Stimulated activated CD8-positive, alpha-beta memory T cell treated with anti-CD3 and anti-CD28 coated beads, Interleukin-12 subunit alpha, Interleukin-12 subunit beta, amount 100 ng/mL, for 24 hours (primary cell): ENCODE results near the gene PLIN4.

ENCODE experiments used
- DNase-seq: peaks from one replicate; pipeline ENCODE4 v3.0.0-alpha.2; 2020; ENCODE audit errors: extremely low read depth

The PLIN4 gene

GRCh38 chr19:4507150-4507452 is 11.2 kb downstream of the PLIN4 start:
- DNase-seq: no peak

DNA sequence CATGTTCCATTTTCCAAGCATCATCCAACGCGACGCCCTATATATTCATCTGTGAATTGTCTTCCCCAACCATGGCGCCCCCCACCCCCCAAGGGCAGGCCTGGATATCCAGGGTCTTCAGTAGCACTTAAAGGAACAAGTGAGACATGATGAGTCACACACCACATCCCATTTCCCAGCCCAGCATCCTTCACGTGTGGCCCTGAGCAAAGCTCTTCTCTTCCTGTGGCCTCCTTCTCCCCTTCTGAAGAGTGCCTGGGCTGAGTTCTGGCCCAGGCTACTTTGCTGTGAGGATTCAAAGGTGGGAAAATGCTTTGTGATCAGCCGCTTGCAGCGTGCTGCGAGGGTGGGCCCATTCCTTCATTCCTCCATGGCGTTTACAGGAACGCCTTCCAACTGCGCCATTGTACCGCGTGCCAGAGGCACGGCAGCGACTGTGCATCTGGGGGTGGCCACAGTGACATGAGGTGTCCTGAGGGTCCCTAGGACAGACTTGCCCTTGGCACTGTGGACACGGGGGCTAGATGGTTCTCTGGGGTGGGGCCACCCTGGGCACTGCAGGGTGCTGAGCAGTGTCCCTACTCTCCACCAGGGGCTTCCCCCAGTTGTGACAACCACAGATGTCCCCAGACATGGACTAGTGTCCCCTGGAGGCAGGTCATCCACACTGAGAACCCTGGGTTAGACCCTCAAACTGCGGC is 11.7 kb downstream of the PLIN4 start:
- DNase-seq: no peak

DNA sequence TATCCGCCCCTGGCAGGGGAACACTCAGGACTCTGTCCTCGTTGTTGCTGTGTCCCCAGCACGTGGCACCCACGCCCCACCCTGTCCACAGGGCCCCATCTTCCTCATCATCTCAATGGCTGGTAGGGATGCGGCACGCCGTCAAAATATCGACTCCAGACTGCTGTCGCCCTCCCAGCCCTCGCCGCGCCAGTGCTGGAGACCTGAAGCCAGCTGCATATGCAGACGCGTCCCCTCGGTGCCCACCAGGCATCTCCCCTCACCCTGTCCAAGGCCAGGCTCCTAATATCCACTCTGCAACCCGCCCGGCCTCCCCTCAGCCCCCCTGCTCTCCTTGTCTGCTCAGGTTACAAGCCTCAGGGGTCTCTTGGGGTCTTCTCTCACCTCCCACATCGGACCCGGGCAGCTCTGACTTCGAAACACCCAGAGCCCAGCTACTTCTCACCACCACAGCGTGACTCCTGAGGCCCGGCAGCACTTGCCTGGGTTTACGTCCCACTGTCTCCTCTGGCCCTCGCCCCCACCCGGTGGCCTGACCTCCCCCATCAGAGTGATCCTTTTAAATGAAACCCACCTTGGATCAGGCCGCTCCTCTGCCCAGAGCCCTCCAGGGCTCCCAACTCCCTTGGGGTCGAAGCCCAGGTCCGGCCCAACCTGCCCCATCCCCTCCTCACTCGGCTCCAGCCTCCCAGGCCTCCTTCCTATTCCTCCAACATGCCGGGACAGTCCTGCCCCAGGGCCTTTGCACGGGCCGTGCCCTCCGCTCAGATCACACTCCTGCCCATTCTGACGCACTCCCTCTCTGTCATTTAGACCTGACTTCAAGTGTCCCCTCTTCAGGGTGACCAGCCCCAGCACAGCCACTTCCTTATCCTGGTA is 12.5 kb downstream of the PLIN4 start:
- DNase-seq: no peak

DNA sequence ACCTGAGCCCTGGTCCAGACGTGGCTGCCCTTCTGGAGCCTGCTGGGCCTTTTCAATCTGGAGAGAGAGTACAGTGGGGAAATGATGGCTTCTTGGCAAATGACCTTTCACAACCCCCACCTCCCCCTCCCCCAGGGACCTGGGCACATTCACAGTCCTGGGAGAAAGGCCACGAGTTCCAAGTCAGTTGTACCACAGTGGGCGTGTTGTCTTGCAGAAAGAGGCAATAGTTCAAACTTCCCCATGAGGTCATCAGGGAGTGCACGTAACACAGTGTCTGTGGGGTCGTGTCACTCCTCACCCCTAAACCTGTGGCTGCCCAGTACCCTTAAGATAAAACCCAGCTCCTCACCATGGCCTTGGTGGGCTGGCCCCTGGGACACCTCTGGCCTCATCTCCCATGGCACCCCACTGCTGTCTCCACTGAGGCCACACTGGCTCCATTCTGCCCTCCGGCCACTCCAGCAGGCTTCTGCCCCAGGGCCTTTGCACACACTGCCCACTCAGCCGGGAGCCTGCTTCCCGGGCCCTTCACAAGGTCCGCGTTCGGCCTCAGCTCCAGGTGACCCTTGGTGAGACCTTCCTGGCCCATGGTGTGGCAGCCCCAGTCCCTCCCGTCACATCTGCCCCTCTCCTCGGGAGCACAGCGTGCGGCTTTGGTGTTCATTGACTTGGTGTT is 13.3 kb downstream of the PLIN4 start:
- DNase-seq: no peak

DNA sequence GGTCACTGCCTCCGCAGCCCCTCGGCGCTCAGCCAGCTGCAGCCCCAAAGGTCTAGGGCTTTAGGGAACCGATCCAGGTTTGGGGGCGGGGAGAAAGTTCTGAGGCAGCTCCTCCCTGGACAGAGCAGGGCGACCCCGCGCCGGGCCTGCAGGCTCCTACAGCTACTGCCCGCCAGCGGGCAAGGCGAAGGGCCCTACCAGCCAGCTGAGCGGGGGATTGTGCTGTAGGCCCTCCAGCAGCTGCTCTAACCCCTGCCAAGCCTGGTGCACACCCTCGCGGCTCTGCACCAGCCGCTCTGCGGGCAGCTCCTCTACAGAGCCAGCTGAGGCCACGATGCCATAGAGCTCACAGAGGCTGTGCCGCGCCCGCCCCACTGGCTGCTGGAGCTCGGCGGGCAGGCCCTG is 14.0 kb downstream of the PLIN4 start:
- DNase-seq: no peak

DNA sequence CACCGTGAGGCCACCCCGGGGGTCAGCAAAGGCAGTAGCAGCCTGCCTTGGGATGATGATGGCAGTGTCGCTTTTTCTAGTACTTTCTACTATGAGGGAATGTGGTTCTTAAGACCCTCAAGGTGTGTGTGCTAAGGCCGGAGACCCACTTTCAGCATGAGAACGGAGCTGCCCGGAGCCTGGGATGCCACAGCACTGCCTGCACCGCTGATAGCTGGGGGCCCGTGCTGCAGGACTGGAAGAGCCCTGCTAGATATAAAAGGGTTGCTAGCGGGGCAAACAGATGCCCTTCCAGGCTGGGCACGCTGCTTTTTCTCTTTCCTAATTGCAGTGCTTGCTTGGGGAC is 14.5 kb downstream of the PLIN4 start:
- DNase-seq: no peak

- DNase-seq: no peak
These were observed 15.0 kb downstream of the PLIN4 start for GRCh38 chr19:4503132-4503824.

DNA sequence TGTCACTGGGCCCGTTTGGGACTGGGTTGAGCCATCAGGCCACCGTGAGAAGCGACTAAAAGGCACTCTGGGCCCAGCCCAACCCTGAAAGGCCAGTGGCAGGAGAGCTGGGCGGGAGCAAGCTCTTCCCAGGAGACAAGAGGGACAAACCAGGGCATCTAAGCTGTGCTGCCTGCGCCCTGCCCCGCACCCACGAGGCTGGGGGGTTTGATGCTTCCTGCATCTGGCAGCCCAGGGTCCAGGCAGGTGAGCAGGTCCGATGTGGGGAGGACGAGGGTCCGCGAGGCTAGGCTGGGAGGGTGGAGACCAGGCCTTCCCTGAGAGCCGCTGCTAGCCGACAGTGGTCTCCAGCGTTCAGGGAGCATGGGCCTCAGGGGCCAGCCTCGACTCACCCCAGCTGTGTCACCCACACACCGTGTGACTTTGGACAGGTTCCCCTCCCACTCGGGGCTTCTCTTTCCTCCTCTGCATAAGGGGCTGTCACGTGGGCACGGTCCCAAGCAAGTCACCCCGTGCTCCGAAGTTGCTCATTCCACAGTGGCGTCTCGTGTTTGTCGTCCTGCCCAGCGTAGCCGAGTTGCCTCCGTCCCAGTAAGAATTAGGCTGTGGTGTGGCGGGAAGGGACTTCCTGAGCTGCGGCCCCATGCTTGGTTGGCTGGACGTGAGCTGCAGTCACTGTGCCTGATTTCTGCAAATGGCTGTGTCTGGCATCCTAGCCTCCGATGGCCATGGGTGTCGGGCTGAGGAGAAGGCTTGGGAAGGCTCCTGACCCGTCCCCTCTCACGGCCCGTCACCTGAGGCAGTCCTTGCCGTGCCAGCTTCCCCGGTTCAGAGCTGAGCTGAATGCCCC is 15.8 kb downstream of the PLIN4 start:
- DNase-seq: no peak

DNA sequence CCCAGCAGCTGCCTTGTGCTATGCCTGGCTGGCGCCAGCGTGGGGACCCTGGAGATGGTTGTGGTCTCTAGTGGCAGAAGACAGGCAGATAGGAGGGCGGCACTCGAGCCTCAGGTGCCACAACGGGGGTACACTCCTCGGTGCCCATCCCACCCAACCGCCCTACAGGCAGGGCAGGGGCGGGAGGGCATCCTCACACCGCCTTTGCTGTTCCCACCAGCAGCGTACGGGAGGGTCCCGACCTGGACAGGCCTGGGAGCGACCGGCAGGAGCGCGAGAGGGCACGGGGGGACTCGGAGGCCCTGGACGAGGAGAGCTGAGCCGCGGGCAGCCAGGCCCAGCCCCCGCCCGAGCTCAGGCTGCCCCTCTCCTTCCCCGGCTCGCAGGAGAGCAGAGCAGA is 16.6 kb downstream of the PLIN4 start:
- no peak for DNase-seq

DNA sequence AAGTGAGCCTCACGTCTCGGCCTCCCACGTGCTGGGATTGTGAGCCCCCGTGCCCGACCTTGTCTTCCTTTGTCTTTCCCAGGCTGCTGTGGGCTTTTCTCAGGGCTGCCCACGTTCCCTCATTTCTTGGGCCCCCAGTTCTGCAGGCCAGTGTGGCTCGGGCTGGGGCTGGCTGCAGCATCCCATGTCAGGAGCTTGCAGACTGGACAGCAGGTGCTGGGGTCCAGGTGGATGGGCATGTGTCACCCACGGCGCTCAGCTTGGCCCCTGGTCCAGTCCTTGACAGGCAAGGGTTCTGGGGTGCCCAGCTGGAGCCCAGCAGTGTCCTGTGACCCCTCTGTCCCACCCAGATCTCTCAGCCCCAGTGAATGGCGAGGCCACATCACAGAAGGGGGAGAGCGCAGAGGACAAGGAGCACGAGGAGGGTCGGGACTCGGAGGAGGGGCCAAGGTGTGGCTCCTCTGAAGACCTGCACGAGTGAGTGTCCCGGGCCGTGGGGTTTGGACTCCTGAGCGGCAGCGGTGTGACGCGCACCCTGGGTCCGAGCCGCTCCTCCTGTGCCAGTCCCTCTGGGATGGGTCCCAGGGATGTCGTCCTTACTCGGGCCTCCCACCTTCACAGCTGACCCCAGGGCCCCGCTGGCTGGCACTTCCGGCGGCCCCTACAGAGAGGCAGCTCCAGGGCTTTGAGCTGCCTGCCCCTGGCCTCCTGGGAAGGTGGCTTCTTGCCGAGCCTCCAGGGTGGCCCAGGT is 17.3 kb downstream of the PLIN4 start:
- no peak for DNase-seq

DNA sequence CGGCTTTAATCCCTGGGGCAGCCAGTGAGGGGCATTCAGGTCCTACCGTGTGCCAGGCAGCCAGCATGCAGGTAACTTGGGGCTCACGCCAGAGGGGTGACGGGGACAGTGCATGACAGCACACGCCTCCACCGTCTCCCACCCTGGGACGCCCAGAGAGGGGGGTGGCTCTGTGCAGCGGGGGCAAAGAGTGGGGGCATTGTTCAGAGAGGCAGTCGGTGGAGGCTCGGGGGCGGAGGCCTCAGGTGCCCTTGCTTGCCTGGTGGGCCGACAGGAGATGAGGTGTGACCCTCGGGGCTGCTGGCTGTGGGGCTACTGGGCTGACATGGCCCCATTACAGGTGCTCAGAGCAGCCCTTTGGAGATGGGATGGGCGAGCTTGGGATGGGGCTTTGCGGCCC is 18.4 kb downstream of the PLIN4 start:
- DNase-seq: no peak

GRCh38 chr19:4499318-4499717 is 19.0 kb downstream of the PLIN4 start:
- DNase-seq: no peak

DNA sequence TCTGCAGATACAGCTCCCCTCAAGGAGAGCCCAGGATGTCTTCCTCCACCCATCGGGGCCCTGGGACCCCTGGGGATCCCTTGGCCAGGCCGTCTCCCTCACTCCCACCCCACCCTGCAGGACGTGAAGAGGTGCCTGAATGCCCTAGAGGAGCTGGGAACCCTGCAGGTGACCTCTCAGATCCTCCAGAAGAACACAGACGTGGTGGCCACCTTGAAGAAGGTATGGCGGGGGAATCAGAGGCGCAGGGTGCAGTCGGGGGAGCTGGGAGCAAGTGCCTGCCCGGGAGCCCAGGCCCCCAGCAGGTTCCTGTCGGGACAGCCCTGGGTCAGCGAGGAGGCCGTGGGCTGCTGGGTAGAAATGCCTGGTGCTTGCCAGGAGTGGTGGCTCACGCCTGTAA is 19.6 kb downstream of the PLIN4 start:
- DNase-seq: no peak

- DNase-seq: no peak
These were observed 20.4 kb downstream of the PLIN4 start for GRCh38 chr19:4497770-4498389.

GRCh38 chr19:4496304-4496703 is 22.0 kb downstream of the PLIN4 start:
- DNase-seq: no peak

DNA sequence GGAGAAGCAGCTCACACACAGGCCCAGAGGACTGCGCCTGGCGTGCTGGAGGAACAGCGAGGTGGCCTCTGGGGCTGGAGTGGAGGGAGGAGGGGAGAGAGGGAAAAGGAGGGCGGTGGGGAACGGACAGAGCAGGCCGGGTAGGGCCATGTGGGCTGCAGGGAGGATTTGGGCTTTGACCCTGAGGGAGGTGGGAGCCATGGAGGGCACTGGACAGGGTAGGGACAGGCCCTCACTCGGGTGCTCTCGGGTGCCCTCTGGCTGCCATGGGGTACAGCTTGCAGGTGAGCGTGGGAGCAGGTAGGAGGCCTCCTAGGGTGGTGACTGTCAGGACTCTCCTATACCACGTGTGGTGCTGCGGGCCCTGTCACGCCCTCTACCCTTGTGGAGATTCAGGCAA is 22.8 kb downstream of the PLIN4 start:
- no peak for DNase-seq

DNA sequence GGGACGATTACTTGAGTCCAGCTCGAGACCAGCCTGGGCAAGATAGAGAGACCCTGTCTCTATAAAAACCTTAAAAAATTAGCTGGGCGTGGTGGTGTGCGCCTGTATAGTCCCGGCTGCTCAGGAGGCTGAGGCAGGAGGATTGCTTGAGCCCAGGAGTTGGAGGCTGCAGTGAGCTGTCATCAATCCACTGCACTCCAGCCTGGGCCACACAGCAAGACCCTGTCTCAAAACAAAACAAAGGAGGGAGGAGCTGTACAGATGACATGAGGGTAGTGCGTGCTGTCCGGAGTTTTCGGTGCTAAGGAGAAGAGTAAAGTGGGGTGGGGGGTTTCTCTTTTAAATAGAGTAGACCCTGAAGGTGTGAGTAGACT is 23.6 kb downstream of the PLIN4 start:
- no peak for DNase-seq

GRCh38 chr19:4493929-4494690 is 24.2 kb downstream of the PLIN4 start:
- DNase-seq: no peak

- no peak for DNase-seq
These were observed 25.0 kb downstream of the PLIN4 start for GRCh38 chr19:4493104-4493928.
